RWPE2 (cell line): ENCODE measurements around the gene PLA2G4F.

Source experiments
- ATAC-seq: fragments of 200-7000 bp; cut with Tn5 transposase; 3 replicates; pipeline ENCODE4 v1.9.1; 2021; ENCODE audit warnings: low read depth
- DNase-seq: peaks from one replicate; pipeline ENCODE4 v3.0.0-alpha.2; 2020; ENCODE audit warnings: low spot score
- H3K27ac ChIP-seq: fragments of 450-650 bp; 2 replicates; pipeline ENCODE4 v1.5.1; 2017; ENCODE audit warnings: mild to moderate bottlenecking; ENCODE audit not compliant: poor library complexity, severe bottlenecking
- H3K27me3 ChIP-seq: fragments of 250-450 bp; sonication (Bioruptor Pico); 2 replicates; pipeline ENCODE4 v1.5.1; 2021; ENCODE audit warnings: mild to moderate bottlenecking, moderate library complexity; ENCODE audit not compliant: insufficient read depth, poor library complexity, severe bottlenecking
- H3K36me3 ChIP-seq: fragments of 250-450 bp; sonication (Bioruptor Pico); 2 replicates; pipeline ENCODE4 v1.5.1; 2020; ENCODE audit warnings: low read depth, mild to moderate bottlenecking, moderate library complexity
- H3K4me1 ChIP-seq: fragments of 250-450 bp; sonication (Bioruptor Pico); 2 replicates; pipeline ENCODE4 v1.5.1; 2021; ENCODE audit warnings: mild to moderate bottlenecking, moderate library complexity; ENCODE audit not compliant: insufficient read depth, poor library complexity, severe bottlenecking
- H3K4me3 ChIP-seq: fragments of 250-450 bp; sonication (Bioruptor Pico); 2 replicates; pipeline ENCODE4 v1.5.1; 2021; ENCODE audit warnings: mild to moderate bottlenecking, moderate library complexity; ENCODE audit not compliant: severe bottlenecking
- H3K9me3 ChIP-seq: fragments of 250-450 bp; sonication (Bioruptor Pico); 2 replicates; pipeline ENCODE4 v1.5.1; 2021; ENCODE audit warnings: mild to moderate bottlenecking, moderate library complexity; ENCODE audit not compliant: severe bottlenecking
- TF ChIP-seq, protein P1 (sequence below): fragments of 450-650 bp; IDR thresholded peaks from one replicate; pipeline ENCODE4 v1.5.1; 2017; ENCODE audit warnings: mild to moderate bottlenecking, moderate library complexity; ENCODE audit not compliant: poor library complexity, severe bottlenecking

Gene PLA2G4F, protein sequence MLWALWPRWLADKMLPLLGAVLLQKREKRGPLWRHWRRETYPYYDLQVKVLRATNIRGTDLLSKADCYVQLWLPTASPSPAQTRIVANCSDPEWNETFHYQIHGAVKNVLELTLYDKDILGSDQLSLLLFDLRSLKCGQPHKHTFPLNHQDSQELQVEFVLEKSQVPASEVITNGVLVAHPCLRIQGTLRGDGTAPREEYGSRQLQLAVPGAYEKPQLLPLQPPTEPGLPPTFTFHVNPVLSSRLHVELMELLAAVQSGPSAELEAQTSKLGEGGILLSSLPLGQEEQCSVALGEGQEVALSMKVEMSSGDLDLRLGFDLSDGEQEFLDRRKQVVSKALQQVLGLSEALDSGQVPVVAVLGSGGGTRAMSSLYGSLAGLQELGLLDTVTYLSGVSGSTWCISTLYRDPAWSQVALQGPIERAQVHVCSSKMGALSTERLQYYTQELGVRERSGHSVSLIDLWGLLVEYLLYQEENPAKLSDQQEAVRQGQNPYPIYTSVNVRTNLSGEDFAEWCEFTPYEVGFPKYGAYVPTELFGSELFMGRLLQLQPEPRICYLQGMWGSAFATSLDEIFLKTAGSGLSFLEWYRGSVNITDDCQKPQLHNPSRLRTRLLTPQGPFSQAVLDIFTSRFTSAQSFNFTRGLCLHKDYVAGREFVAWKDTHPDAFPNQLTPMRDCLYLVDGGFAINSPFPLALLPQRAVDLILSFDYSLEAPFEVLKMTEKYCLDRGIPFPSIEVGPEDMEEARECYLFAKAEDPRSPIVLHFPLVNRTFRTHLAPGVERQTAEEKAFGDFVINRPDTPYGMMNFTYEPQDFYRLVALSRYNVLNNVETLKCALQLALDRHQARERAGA

GRCh38 chr15:42156243-42156922 lies at the start of gene PLA2G4F:
TSS of gene PLA2G4F (minus strand) at chr15:42156636. CDS start at chr15:42156549, 87 bp downstream.
- Histone ChIP-seq H3K9me3 (no peaks in the 10 kb centered on the region), H3K27me3 (no peaks in the 10 kb centered on the region), H3K4me3 (no peak within 1 kb of the TSS), H3K36me3 (peaks cover 15% of the 10 kb centered on the region), H3K27ac (no peak within 1 kb of the TSS), H3K4me1 (peaks cover 7% of the 10 kb centered on the region)
- DNase-seq (no peak), ATAC-seq (peak; percentile 33; the same call in 2 of the 3 replicates)
- TF ChIP-seq, protein P1, sequence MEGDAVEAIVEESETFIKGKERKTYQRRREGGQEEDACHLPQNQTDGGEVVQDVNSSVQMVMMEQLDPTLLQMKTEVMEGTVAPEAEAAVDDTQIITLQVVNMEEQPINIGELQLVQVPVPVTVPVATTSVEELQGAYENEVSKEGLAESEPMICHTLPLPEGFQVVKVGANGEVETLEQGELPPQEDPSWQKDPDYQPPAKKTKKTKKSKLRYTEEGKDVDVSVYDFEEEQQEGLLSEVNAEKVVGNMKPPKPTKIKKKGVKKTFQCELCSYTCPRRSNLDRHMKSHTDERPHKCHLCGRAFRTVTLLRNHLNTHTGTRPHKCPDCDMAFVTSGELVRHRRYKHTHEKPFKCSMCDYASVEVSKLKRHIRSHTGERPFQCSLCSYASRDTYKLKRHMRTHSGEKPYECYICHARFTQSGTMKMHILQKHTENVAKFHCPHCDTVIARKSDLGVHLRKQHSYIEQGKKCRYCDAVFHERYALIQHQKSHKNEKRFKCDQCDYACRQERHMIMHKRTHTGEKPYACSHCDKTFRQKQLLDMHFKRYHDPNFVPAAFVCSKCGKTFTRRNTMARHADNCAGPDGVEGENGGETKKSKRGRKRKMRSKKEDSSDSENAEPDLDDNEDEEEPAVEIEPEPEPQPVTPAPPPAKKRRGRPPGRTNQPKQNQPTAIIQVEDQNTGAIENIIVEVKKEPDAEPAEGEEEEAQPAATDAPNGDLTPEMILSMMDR = no peak

DNA sequence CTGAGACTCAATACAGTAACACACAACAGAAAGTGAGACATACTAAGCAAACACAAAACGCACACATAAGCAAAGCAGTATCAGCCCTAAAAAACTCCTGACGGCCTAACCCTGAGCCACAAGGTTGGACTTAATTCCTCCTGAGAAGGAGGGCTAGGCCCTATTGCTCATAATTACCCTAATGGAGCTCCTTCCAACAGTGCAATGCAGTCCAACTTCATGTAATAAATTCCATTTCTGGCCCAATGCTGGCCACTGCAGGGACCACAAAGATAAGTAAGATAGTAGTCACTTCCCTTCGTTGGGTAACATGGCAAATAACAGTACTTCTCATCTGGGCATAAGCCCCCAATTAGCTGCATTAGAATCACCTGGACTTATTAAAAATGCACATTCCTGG lies 47.5 kb upstream of the PLA2G4F start:
- Histone ChIP-seq H3K4me3 (no peak overlapping the region), H3K27ac (no peak overlapping the region), H3K36me3 (peaks cover 14% of the 10 kb centered on the region), H3K27me3 (no peaks in the 10 kb centered on the region), H3K4me1 (no peaks in the 10 kb centered on the region), H3K9me3 (no peaks in the 10 kb centered on the region)
- DNase-seq = no peak
- ATAC-seq = no peak
- TF ChIP-seq, protein P1 = no peak

- H3K9me3 ChIP-seq = no peaks in the 10 kb centered on the region
- DNase-seq (no peak), ATAC-seq (no peak)
- H3K4me1 ChIP-seq = no peaks in the 10 kb centered on the region
- H3K4me3 ChIP-seq = no peak overlapping the region
- H3K36me3 ChIP-seq = peaks cover 27% of the 10 kb centered on the region
- no peak overlapping the region for H3K27ac ChIP-seq
- no peaks in the 10 kb centered on the region for H3K27me3 ChIP-seq
- TF ChIP-seq, protein P1 = no peak
Measured at GRCh38 chr15:42202653-42203052, 46.2 kb upstream of the PLA2G4F start.

DNA sequence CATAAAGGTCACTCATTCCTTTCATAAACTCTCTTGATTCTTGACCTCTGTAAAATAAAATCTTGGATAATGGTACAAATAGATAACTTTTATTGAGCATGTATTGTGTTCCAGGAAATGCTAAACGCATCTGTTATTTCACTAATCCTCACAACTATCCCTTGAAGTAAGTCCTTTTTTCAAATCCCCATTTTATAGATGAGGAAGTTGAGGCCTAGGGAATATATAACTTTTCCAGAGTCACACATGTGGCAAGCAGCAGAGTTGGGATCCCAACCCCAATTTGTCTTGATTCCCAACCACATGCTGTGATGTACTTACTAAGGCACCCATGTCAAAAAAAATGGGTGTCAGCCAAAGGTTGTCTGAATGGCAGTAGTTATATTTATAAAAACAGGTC lies 45.4 kb upstream of the PLA2G4F start:
- H3K4me1 ChIP-seq = no peaks in the 10 kb centered on the region
- H3K4me3 ChIP-seq = no peak overlapping the region
- H3K27ac ChIP-seq = no peak overlapping the region
- DNase-seq (no peak), ATAC-seq (no peak)
- no peaks in the 10 kb centered on the region for H3K27me3 ChIP-seq
- H3K9me3 ChIP-seq = no peaks in the 10 kb centered on the region
- H3K36me3 ChIP-seq = peaks cover 32% of the 10 kb centered on the region
- TF ChIP-seq, protein P1 = no peak
